ENCODE results near the gene EFNA4.
"Not testable (repeated sequence)": the region's sequence is repeated elsewhere in the genome, so short reads cannot be mapped to it uniquely, and the experiment has no call there.

EFNA4 gene

DNA sequence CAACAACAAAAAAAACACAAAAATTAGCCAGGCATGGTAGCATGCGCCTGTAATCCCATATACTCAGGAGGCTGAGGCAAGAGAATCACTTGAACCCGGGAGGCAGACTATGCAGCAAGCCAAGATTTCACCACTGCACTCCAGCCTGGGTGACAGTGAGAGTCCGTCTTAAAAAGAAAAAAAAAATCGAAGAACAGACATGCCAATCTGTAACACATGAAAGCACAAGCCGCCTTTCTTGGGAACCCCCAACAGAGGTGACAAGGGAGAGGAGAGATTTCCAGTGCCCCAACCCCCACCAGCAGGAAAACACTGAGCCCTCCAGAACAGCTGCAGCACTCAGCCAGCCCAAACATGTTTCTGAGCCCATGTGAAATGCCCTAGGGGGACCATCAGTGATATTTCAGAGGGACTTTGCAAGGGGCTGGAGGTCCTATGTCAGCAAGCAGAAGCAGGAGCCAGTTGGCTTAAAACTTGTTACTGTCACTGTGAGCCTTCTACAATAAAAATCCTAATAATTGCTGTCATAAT is 50.0 kb downstream of the EFNA4 start:
- FAIRE-seq (no peak), DNase-seq (ENCODE audit: insufficient read length, low spot score) (no peak)

GRCh38 chr1:155116113-155116764 is 52.7 kb downstream of the EFNA4 start:
- DNase-seq (ENCODE audit: insufficient read length, low spot score) (no peak), FAIRE-seq (no peak)

- DNase-seq (ENCODE audit: insufficient read length, low spot score) (no peak), FAIRE-seq (no peak)
Measured at GRCh38 chr1:155117610-155118009, 54.1 kb downstream of the EFNA4 start.

DNA sequence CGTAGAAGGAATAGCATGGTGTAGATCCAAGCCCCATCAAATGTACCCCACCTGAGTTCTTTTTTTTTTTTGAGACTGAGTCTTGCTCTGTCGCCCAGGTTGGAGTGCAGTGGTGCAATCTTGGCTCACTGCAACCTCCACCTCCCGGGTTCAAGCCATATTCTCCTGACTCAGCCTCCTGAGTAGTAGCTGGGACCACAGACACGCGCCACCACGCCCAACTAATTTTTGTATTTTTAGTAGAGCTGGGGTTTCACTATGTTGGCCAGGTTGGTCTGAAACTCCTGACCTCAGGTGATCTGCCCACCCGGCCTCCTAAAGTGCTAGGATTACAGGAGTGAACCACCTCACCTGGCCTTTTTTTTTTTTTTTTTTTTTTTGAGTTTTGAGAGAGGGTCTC is 54.5 kb downstream of the EFNA4 start:
- DNase-seq (ENCODE audit: insufficient read length, low spot score); FAIRE-seq: not testable (repeated sequence)

All from GM19239 (cell line).